Fibroblast of skin of back (primary cell): Measurements from ENCODE around the gene RSF1.
A peak's percentile ranks its signal among the peaks of the same experiment; 100 is the strongest.

ENCODE experiments used
- DNase-seq: peaks from one replicate; pipeline ENCODE4 v3.0.0-alpha.2; 2013

RSF1 gene

GRCh38 chr11:77806993-77807392 lies 13.5 kb downstream of the RSF1 start:
- no peak for DNase-seq

GRCh38 chr11:77806415-77806814 lies 14.1 kb downstream of the RSF1 start:
- no peak for DNase-seq

GRCh38 chr11:77801477-77801876 lies 19.0 kb downstream of the RSF1 start:
- no peak for DNase-seq

GRCh38 chr11:77800449-77800848 lies 20.1 kb downstream of the RSF1 start:
- DNase-seq, result no peak

DNA sequence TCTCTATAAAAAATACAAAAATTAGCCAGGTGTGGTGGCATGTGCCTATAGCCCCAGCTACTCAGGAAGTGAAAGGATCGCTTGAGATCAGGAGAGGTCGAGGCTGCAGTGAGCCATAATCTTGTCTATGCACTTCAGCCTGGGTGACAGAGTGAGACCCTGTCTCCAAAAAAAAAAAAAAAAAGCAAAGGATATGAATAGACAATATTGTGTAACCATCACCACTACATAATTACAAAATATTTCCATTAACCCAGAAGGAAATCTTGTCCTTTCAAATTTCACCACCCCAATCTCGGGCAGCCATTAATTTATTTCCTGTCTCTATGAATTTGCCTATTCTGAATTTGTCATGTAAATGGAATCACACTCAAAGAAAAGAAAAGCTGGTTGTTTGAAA lies 21.2 kb downstream of the RSF1 start:
- DNase-seq, result no peak

DNA sequence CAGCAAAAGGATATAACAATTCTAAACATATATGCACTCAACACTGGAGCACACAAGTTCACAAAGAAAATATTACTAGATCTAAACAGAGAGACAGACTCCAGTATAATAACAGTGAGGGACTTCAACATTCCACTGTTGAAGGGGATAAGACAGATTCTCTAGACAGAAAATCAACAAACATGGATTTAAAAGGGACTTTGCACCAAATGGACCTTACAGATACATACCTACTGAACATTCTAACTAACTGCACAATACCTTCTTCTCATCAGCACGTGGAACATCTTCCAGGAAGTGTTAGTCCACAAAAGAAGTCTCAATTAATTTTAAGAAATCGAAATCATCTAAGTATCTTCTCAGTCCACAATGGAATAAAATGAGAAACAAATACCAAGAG lies 26.6 kb downstream of the RSF1 start:
- DNase-seq, result no peak

- DNase-seq, result no peak
These were observed 29.2 kb downstream of the RSF1 start for GRCh38 chr11:77791301-77791700.

- no peak for DNase-seq
These were observed 30.6 kb downstream of the RSF1 start for GRCh38 chr11:77789731-77790476.

DNA sequence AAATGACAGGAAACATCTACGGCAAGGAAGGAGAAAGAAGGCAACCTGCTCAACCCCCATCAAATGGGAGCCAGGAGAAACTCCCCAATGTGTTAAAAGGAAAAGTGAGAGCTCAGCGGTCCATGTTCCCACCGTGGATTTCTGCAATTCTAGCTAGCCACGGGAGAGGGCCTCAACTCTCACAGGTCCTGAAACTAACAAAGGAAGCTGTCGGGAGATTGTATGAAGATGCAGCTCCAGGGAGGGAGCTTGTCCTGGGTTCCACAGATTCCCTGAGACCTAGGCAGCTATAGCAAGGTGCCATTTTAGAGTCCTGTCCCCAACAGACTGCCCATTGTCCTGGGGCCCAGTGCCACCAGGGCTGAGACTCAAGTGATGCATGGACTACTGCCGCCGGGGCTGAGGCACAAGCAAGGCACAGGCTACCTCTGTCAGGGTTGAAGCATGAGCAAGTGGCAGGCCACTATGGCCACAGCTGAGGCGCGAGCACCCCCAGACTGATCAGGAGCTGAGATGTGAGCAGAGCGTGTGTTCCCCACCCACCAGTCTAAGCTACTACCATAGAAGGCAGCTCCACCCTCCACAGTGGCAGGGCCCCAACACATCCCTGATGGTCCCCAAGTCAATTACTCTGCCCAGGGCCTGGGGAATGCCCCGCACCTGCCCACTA lies 31.3 kb downstream of the RSF1 start:
- no peak for DNase-seq

- no peak for DNase-seq
These were observed 36.0 kb downstream of the RSF1 start for GRCh38 chr11:77784572-77784971.

- DNase-seq, result no peak
These were observed 37.5 kb downstream of the RSF1 start for GRCh38 chr11:77783025-77783424.

DNA sequence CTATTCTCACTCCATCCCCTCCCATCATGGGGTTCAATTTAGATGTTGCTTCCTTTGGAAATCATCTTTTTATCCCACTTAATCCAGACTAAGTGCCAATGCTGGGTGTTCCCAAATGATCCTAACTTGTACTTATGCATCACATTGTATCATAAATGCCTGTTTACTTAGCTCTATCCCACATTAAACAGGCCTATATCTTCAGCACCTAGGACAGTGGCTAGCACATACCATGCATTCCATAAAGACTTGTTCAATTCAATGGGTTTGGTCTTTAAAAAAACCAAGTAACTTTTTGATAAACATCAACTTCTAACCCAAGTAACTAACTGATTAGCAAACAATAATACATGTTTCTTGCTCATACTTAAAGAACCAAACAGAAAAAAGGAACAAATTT lies 40.6 kb downstream of the RSF1 start:
- peak; percentile 55 for DNase-seq

GRCh38 chr11:77778549-77778948 lies 42.0 kb downstream of the RSF1 start:
- no peak for DNase-seq

GRCh38 chr11:77778118-77778517 lies 42.4 kb downstream of the RSF1 start:
- no peak for DNase-seq

DNA sequence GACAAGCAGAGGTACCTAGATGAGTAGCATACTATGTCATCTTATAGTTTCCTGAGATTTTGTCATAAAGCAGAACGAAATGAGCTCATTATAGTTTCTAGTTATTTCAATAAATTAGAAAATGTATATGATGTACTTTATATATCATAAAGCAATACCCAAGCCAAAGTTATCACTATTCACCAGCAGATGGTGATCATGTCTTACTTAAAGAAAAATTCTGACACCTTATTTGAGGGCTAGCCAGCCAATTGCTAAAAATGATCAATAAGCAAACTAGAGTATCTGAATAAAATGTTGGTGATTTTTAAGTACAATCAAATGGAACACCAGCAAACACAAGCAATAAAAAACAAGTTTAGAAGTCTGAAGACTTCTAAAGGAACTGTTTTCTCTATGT lies 44.1 kb downstream of the RSF1 start:
- DNase-seq, result peak; percentile 24

GRCh38 chr11:77775936-77776335 lies 44.6 kb downstream of the RSF1 start:
- no peak for DNase-seq

DNA sequence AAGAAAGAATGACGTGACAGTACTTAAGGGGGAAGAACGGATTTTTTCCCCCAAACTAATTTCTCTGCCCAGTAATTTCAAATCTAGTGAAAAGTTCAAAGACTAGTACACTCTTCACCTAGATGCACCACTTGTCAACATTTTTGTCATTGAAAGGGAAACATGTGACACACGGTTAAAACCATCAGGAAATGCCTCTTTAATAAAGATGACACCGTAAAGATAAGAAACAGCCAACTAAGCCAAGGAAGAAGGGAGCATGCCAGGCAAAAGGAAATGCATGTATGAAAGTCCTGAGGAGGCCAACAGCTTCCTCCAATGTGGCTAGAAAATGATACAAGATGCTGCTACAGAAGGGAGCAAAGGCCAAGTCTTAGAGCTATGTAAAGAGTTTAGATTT lies 49.4 kb downstream of the RSF1 start:
- peak; percentile 14 for DNase-seq

- no peak for DNase-seq
These were observed 49.9 kb downstream of the RSF1 start for GRCh38 chr11:77770629-77771028.

DNA sequence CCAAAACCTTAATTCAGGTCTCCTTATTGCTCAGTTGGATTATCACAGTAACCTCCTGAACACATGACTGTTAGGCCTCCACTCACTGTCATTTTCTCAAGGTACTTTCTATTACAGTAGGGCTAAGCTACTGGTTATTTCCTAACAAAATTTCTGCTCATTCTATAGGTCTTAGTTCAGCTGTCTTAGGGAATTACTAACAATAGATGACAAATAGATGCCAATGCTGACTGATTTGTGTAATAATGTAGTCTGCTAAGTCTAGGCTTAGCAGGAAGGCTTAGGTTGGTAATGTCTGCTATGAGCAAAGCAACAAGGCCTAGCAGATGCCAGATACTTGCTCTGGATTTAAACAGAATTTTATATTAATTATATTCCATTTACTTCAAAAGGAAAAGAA lies 58.1 kb downstream of the RSF1 start:
- no peak for DNase-seq

- no peak for DNase-seq
These were observed 59.0 kb downstream of the RSF1 start for GRCh38 chr11:77761491-77761890.

DNA sequence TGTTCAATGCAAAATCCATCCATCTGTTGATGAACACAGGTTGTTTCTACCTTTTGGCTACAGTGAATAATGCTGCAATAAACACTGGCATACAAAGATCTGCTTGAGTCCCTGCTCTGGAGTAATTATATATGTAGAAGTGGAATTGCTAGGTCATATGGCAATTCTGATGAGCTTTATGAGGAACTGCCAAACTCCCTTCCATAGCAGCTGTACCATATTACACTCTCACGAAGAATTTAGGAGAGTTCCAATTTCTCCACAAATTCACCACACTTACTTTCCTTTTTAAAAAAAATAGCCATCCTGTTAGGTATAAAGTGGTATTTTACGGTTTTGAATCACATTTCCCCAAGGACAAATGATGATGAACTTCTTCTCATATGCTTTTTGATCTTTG lies 62.2 kb downstream of the RSF1 start:
- no peak for DNase-seq

DNA sequence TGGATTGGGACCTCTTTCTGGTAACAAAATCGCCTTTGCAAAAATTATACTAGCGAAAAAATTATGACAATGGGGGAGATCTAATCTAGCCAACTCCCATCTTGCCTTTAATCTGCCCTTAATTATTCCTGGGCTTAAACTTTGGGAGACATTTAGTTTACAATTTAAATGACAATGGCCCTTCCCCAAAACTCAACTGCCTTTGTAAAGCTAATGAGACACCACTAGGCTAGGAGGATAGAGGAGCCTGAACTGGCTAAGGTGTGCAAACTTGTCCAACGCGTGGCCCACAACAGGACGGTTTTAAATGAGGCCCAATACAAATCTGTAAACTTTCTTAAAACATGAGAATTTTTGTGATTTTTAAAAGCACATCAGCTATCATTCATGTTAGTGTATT lies 67.3 kb downstream of the RSF1 start:
- DNase-seq, result no peak

DNA sequence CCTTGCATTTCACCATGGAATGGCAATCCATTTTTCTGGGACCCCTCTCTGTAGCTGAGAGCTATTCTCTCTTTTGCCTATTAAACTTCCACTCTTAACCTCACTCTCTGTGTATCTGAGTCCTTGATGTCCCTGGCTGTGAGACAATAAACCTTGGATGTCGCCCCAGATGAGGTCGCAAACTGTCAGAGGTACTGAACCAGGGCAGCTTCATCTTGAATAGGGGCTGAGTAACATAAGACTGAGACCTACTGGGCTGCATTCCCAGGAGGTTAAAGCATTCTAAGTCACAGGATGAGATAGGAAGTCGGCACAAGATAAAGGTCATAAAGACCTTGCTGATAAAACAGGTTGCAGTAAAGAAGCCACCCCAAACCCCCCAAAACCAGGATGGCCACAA lies 68.0 kb downstream of the RSF1 start:
- DNase-seq, result no peak

- DNase-seq, result no peak
These were observed 69.9 kb downstream of the RSF1 start for GRCh38 chr11:77750394-77751156.
